Measurements from ENCODE around the gene DDX23. TPM values are rescaled to one million over a fixed set of nuclear protein-coding genes. Genes with fewer than 3 reads are reported as not detected.

The DDX23 gene
- total RNA-seq, 1 donor, result 64.3 TPM

DNA sequence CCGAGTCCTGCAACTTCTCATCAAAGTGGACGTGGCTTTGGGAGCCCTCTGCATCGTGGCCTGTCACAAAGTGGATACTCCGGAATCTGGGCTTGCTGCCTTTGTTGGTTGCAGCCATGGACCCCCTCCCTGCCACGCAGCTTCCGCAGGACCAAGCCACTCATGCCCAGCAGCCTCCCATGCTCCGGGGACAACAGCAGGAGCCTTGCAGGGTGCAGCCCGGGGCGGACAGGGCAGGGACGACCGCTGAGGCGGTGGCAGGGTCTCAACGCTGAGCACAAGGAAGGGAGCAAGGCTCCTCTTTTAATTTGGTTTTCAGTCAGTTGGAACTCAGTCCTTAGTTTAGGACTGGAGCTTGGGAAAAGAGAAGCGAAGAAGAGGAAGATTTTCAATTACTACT is 51.0 kb downstream of the DDX23 start:
- TF ChIP-seq, protein P1, sequence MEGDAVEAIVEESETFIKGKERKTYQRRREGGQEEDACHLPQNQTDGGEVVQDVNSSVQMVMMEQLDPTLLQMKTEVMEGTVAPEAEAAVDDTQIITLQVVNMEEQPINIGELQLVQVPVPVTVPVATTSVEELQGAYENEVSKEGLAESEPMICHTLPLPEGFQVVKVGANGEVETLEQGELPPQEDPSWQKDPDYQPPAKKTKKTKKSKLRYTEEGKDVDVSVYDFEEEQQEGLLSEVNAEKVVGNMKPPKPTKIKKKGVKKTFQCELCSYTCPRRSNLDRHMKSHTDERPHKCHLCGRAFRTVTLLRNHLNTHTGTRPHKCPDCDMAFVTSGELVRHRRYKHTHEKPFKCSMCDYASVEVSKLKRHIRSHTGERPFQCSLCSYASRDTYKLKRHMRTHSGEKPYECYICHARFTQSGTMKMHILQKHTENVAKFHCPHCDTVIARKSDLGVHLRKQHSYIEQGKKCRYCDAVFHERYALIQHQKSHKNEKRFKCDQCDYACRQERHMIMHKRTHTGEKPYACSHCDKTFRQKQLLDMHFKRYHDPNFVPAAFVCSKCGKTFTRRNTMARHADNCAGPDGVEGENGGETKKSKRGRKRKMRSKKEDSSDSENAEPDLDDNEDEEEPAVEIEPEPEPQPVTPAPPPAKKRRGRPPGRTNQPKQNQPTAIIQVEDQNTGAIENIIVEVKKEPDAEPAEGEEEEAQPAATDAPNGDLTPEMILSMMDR (IDR thresholded peaks at IDR 0.05; ENCODE audit: insufficient read depth, low read depth, low read length), result no peak
- no peak for DNase-seq (ENCODE audit: low read depth)
- H3K4me3 ChIP-seq (ENCODE audit: low read depth, low read length), result no peak overlapping the region

DNA sequence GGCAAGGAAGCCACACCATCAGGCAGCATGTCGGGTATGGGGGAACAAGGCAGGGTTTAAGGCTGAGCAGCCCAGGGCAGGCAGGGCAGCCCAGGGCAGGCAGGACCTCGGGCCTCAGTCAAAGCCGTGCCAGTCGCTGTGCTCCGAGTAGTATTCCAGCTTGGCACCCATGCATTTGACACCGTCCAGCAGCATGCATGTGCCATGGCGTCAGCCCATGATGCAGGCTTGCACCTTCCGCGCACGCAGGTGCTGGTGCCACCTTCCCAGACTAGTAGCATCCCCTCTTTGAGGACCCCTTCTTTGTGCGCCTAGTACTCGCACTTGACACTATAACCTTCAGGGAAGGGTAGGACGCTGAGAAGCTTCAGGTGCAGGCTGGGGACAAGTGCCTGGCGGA is 51.5 kb downstream of the DDX23 start:
- no peak for DNase-seq (ENCODE audit: low read depth)
- TF ChIP-seq, protein P1 (IDR thresholded peaks at IDR 0.05; ENCODE audit: insufficient read depth, low read depth, low read length), result no peak
- no peak overlapping the region for H3K4me3 ChIP-seq (ENCODE audit: low read depth, low read length)

DNA sequence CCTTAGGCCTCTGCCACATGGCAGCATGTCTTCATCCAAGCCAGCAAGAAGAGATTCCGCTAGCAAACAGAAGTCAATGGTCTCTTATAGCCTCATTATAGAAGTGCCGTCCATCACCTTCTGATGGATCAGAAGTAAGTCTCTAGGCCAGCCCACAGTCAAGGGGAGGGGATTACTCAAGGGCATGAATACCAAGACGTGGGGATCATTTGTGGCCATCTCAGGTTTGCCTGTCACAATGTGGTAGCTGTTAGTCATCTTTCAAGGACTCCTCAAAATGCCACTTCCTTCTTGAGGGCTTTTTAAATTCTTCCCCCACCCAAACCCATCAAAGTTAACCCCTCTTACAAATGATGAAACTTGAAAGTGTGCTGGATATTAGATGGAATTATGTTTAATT is 55.0 kb downstream of the DDX23 start:
- no peak for DNase-seq (ENCODE audit: low read depth)
- TF ChIP-seq, protein P1 (IDR thresholded peaks at IDR 0.05; ENCODE audit: insufficient read depth, low read depth, low read length), result no peak
- H3K4me3 ChIP-seq (ENCODE audit: low read depth, low read length), result no peak overlapping the region

DNA sequence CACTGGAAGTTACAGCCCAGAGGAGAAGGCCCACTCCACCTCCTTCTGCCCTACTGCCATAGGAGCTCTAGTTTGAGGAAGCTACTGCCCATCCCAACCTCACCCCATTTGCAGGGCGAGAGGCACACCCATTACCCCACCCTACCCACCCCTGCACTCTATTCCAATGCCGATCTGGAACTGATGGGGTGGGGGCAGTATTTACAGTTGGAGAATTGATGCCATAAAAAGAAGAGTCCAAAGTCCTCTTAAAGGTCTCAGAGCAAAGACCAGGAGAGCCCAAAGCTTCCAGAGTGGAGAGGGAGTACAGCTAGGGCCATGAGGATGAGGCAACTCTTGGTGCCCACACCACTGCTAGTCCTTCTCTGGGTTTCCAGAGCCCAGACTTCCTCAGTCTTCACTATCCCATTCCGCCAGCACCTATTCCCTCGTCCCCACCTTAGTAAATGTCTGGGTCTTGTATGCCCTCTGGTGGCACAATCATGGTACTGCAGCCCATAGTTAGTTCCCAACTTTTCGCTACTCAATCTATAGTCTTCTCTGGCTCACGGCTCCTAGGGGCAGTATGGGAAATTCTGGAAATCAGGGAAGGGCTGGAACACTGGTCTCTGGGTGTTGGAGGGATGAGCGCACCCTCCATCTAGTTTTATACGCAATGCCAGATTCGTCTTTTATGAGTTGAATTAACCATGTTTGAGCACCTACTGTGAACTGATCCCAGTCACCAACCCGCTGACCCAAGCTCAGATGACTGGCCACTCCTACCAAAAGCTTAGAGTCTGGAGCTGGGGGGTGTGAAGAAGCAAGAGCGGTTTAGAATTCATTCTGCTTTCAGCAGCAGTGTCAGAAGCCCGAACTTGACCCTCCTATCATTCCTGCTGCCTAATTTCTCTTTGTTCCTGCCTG is 56.2 kb downstream of the DDX23 start:
- DNase-seq (ENCODE audit: low read depth), result peak; percentile 83
- TF ChIP-seq, protein P1 (IDR thresholded peaks at IDR 0.05; ENCODE audit: insufficient read depth, low read depth, low read length), result peak; percentile 97
- H3K4me3 ChIP-seq (ENCODE audit: low read depth, low read length), result no peak overlapping the region

DNA sequence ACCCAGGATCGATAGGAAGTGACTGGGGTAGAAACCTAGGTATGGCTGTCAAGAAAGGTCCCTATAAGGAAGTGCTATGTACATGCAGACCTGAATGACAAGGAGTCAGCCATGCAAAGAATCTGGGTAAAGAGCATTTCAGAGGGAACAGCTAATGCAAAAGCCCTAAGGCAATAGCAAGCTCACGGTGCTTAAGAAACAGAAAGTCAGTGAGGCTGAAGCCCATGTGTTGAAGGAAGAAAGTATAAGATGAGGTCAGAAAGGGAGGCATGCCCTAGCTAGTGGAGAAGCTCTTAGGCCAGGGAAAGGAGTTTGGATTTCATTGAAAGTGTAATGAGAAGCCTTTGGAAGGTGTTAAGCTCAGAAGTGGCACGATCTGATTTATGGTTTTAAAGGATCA is 57.1 kb downstream of the DDX23 start:
- TF ChIP-seq, protein P1 (IDR thresholded peaks at IDR 0.05; ENCODE audit: insufficient read depth, low read depth, low read length), result no peak
- peak; percentile 47 for DNase-seq (ENCODE audit: low read depth)
- H3K4me3 ChIP-seq (ENCODE audit: low read depth, low read length), result no peak overlapping the region

DNA sequence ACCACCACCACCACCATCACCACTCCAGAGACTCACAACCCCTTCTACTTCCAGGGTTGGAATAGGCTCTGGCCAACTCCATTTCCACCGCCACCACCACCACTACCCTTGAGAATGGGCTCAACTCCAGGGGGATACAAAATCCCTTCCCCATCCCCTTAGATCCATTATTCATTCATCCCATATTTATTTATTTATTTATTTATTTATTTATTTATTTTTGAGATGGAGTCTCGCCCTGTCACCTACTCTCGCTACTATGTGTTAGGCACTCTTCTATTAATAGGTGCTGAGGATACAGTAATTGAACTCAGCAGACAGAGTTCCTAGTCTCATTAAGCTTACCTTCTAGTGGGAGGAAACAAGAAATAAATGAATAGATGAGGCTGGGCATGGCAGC is 58.3 kb downstream of the DDX23 start:
- no peak for DNase-seq (ENCODE audit: low read depth)
- H3K4me3 ChIP-seq (ENCODE audit: low read depth, low read length), result no peak overlapping the region
- TF ChIP-seq, protein P1 (IDR thresholded peaks at IDR 0.05; ENCODE audit: insufficient read depth, low read depth, low read length), result no peak

All from fibroblast of villous mesenchyme (primary cell).